ENCODE measurements around the gene EFEMP1.

EFEMP1 gene

DNA sequence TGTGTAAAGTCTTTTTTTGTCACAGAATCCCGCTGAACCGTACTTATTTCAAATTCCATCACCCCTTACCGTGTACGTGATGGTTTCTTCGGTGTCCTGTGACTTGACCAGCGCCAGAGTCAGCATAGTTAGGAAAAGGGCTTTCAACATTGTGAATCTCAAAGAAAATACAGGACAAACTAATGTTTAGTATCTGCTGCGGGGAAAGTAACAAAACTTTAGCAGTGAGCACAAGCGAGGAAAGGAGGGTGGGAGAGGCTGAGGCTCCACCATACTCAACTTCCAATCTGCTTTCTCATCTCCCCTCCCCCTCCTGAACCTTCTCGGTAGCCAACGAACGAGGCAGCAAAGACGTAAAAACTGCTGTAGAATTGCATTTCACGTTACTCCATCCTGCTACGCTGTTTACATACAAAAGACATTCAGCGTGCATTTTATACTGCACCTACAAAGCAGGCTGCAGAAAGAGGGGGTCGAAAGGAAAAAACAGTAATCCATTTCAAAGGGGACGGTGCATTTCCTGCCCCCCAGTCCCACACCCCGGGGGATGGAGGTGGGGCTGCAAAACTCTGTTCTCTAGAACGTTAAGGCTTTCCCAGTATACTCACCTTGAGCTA is 1.2 kb downstream of the EFEMP1 start:
- TF ChIP-seq, protein P1, sequence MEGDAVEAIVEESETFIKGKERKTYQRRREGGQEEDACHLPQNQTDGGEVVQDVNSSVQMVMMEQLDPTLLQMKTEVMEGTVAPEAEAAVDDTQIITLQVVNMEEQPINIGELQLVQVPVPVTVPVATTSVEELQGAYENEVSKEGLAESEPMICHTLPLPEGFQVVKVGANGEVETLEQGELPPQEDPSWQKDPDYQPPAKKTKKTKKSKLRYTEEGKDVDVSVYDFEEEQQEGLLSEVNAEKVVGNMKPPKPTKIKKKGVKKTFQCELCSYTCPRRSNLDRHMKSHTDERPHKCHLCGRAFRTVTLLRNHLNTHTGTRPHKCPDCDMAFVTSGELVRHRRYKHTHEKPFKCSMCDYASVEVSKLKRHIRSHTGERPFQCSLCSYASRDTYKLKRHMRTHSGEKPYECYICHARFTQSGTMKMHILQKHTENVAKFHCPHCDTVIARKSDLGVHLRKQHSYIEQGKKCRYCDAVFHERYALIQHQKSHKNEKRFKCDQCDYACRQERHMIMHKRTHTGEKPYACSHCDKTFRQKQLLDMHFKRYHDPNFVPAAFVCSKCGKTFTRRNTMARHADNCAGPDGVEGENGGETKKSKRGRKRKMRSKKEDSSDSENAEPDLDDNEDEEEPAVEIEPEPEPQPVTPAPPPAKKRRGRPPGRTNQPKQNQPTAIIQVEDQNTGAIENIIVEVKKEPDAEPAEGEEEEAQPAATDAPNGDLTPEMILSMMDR (IDR thresholded peaks at IDR 0.05; ENCODE audit: insufficient read depth, missing control alignments): no peak
- FAIRE-seq (no peak), DNase-seq (ENCODE audit: insufficient read length, low spot score) (no peak)

GRCh38 chr2:55919574-55919973 is 4.0 kb downstream of the EFEMP1 start:
- no peak for DNase-seq (ENCODE audit: insufficient read length, low spot score)
- TF ChIP-seq, protein P1 (IDR thresholded peaks at IDR 0.05; ENCODE audit: insufficient read depth, missing control alignments): no peak
- FAIRE-seq: no peak

DNA sequence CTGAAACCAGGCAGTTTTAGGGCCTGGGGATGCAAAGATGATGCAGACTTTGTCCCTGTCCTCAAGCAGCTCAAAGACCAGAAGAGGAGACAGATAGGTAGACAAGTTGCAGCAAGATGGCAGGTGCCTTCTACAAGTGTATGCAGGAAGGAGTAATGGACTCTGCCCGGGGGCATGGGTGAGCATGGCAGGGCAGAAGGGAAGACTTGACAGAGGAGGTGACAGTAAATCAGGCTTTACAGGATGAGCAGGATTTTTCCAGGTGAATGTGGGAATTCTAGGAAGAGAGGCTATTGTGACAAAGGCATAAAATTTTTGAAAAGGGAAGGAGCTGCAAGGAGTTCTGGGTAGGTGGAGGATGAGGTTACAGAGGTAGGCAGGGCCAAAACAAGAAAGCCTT is 4.7 kb downstream of the EFEMP1 start:
- FAIRE-seq: no peak
- TF ChIP-seq, protein P1 (IDR thresholded peaks at IDR 0.05; ENCODE audit: insufficient read depth, missing control alignments): no peak
- DNase-seq (ENCODE audit: insufficient read length, low spot score): no peak

GRCh38 chr2:55917713-55918390 is 5.7 kb downstream of the EFEMP1 start:
- DNase-seq (ENCODE audit: insufficient read length, low spot score): no peak
- TF ChIP-seq, protein P1 (IDR thresholded peaks at IDR 0.05; ENCODE audit: insufficient read depth, missing control alignments): no peak
- FAIRE-seq: no peak

DNA sequence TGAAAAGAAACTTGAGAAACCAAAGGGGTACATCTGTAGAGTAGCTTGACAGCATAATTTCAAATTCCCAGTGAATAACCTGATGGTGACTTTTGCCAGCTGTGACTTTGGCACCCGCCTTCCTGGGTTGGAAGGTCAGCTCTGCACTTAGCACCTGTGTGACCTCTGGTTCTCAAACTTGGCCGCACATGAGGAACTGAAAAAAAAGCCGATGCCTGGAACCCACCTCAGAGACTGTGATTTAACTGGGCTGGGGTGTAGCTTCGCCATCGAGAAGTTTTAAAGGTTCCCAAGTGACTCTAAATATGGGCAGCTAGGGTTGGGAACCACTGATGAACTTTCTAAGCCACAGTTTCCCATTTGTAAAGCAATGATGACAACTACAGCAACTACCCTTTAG is 6.5 kb downstream of the EFEMP1 start:
- no peak for FAIRE-seq
- DNase-seq (ENCODE audit: insufficient read length, low spot score): no peak
- TF ChIP-seq, protein P1 (IDR thresholded peaks at IDR 0.05; ENCODE audit: insufficient read depth, missing control alignments): no peak

DNA sequence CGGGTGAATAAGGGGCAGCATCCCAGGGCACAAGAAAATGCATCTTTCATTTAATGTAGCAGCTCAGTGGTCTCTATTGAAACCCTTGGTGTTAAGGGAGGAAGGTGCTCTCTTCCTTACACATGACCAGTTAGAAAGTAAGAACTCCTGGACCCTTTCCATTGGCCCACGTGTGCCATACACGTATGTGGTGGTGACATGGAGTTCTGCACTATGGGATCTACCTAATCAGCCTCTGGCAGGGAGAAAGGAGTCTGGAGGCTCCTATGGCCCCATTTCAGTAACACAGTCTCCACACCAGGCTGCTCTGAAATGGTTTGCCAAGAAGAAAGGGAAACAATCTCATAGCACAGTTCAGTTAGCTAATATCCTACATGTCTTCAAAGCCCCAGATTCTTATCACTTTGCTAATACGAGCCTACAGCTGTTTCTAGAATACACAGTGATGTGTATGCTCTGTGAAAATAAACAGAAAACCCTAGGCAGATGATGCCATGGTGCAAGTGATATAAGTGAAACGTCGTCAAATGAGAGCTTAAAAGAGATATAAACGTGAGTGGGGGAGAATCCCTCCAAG is 7.0 kb downstream of the EFEMP1 start:
- TF ChIP-seq, protein P1 (IDR thresholded peaks at IDR 0.05; ENCODE audit: insufficient read depth, missing control alignments): no peak
- no peak for DNase-seq (ENCODE audit: insufficient read length, low spot score)
- no peak for FAIRE-seq

DNA sequence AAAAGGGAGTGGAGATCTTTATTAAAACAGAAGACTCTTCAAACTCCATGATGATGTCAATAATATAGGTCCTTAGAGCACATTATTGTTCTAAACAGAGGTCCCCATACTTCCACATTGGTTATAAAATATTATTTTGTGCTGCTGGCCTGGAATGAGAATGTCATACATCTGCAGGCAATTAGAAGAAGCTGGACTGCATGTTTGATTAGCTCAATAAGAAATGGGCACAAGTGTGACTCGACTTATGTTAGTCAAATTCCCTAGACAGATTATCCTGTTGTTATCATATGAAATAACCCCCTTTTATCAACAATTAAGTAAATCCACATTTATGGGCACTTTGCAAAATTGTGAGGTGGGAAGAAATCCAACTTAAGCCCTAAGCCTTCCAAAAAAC is 8.8 kb downstream of the EFEMP1 start:
- FAIRE-seq: no peak

More for the DNA sequence above, 8.8 kb downstream of the EFEMP1 start:
- TF ChIP-seq, protein P1 (IDR thresholded peaks at IDR 0.05; ENCODE audit: insufficient read depth, missing control alignments): no peak
- no peak for DNase-seq (ENCODE audit: insufficient read length, low spot score)
